MM.1S (cell line): Measurements from ENCODE around the gene ARHGEF37.

Source experiments
- DNase-seq: peaks from one replicate; pipeline ENCODE4 v3.0.0-alpha.2; 2015
- H2AFZ ChIP-seq: fragments of 300-600 bp; sonication (generic); 2 replicates; pipeline ENCODE4 v1.6.0; 2016; ENCODE audit warnings: antibody characterized with exemption, low read length
- H3F3A ChIP-seq: fragments of 300-600 bp; sonication (generic); 2 replicates; pipeline ENCODE4 v1.6.1; 2016; ENCODE audit warnings: mild to moderate bottlenecking, antibody characterized with exemption, low read length, moderate library complexity, mixed read lengths; ENCODE audit not compliant: insufficient read depth
- H3K27ac ChIP-seq: fragments of 300-600 bp; sonication (generic); 2 replicates; pipeline ENCODE4 v1.5.1; 2016; ENCODE audit warnings: mild to moderate bottlenecking, low read length
- H3K27me3 ChIP-seq: fragments of 300-600 bp; sonication (generic); replicated peaks from 2 replicates; pipeline ENCODE4 v1.6.0; 2016; ENCODE audit warnings: low read length; ENCODE audit not compliant: insufficient read depth
- H3K36me3 ChIP-seq: fragments of 300-600 bp; sonication (generic); replicated peaks from 2 replicates; pipeline ENCODE4 v1.6.1; 2016; ENCODE audit warnings: mild to moderate bottlenecking, low read length, mixed read lengths; ENCODE audit not compliant: insufficient read depth
- H3K4me1 ChIP-seq: fragments of 300-600 bp; sonication (generic); 2 replicates; pipeline ENCODE4 v1.6.1; 2016; ENCODE audit warnings: low read length, mixed read lengths
- H3K4me2 ChIP-seq: fragments of 300-600 bp; sonication (generic); 2 replicates; pipeline ENCODE4 v1.6.0; 2016; ENCODE audit warnings: low read depth, low read length
- H3K4me3 ChIP-seq: fragments of 300-600 bp; sonication (generic); 2 replicates; pipeline ENCODE4 v1.5.1; 2016; ENCODE audit warnings: low read length, mixed read lengths
- H3K79me2 ChIP-seq: fragments of 300-600 bp; sonication (generic); 2 replicates; pipeline ENCODE4 v1.6.1; 2016; ENCODE audit warnings: mixed run types, low read length, mixed read lengths
- H3K9ac ChIP-seq: fragments of 300-600 bp; sonication (generic); 2 replicates; pipeline ENCODE4 v1.6.1; 2016; ENCODE audit warnings: low read length, mixed read lengths
- H3K9me2 ChIP-seq: fragments of 300-600 bp; sonication (generic); replicated peaks from 2 replicates; pipeline ENCODE4 v1.6.1; 2016; ENCODE audit warnings: mild to moderate bottlenecking, low read length, mixed read lengths; ENCODE audit not compliant: insufficient read depth
- H3K9me3 ChIP-seq: fragments of 300-600 bp; sonication (generic); replicated peaks from 2 replicates; pipeline ENCODE4 v1.6.1; 2016; ENCODE audit warnings: mild to moderate bottlenecking, low read length, mixed read lengths; ENCODE audit not compliant: insufficient read depth
- H4K20me1 ChIP-seq: fragments of 300-600 bp; sonication (generic); 2 replicates; pipeline ENCODE4 v1.6.1; 2016; ENCODE audit warnings: mild to moderate bottlenecking, low read length, moderate library complexity, mixed read lengths; ENCODE audit not compliant: insufficient read depth
- EZH2 ChIP-seq: fragments of 300-600 bp; sonication (generic); optimal IDR thresholded peaks from 2 replicates; pipeline ENCODE3; 2017; ENCODE audit warnings: low read depth, mild to moderate bottlenecking, antibody characterized with exemption, low read length, mixed read lengths
- EZH2phosphoT487 ChIP-seq: fragments of 300-600 bp; sonication (generic); IDR thresholded peaks from 2 replicates; pipeline ENCODE4 v1.6.1; 2018; ENCODE audit warnings: antibody characterized with exemption, low read length
- TF ChIP-seq, protein P1 (sequence below): fragments of 300-600 bp; sonication (generic); IDR thresholded peaks from 2 replicates; pipeline ENCODE4 v1.5.1; 2016; ENCODE audit warnings: antibody characterized with exemption, low read length, mixed read lengths

The ARHGEF37 gene

DNA sequence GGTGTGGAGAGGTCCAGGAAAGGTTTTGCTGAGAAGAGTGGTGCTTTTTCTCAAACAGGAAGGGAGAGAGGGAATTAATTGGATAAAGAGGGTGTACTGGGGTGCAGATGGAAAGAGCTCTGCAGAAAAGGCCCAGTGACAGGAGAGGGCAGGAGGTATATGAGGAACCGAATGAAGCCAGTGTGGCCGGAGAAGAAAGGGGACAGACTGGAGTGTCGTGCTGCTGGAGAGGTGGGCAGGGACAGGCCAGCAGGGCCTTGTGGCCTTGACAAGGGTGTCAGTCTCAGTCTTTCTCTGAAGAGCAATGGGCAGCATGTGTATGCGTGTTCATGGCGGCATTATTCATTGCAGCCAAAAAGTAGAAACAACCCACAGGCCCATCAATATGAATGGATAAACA is 48.1 kb downstream of the ARHGEF37 start:
- H3F3A ChIP-seq = no peaks in the 10 kb centered on the region
- no peaks in the 10 kb centered on the region for H3K9me2 ChIP-seq
- no peak overlapping the region for H3K27ac ChIP-seq
- H3K4me2 ChIP-seq = no peak overlapping the region
- H3K27me3 ChIP-seq = no peaks in the 10 kb centered on the region
- TF ChIP-seq EZH2 = no peak
- TF ChIP-seq, protein P1, sequence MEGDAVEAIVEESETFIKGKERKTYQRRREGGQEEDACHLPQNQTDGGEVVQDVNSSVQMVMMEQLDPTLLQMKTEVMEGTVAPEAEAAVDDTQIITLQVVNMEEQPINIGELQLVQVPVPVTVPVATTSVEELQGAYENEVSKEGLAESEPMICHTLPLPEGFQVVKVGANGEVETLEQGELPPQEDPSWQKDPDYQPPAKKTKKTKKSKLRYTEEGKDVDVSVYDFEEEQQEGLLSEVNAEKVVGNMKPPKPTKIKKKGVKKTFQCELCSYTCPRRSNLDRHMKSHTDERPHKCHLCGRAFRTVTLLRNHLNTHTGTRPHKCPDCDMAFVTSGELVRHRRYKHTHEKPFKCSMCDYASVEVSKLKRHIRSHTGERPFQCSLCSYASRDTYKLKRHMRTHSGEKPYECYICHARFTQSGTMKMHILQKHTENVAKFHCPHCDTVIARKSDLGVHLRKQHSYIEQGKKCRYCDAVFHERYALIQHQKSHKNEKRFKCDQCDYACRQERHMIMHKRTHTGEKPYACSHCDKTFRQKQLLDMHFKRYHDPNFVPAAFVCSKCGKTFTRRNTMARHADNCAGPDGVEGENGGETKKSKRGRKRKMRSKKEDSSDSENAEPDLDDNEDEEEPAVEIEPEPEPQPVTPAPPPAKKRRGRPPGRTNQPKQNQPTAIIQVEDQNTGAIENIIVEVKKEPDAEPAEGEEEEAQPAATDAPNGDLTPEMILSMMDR = no peak
- TF ChIP-seq EZH2phosphoT487 = no peak
- H3K4me1 ChIP-seq = peaks cover 12% of the 10 kb centered on the region
- H3K9me3 ChIP-seq = no peaks in the 10 kb centered on the region
- H4K20me1 ChIP-seq = no peaks in the 10 kb centered on the region
- H2AFZ ChIP-seq = no peak overlapping the region
- DNase-seq = no peak
- no peaks in the 10 kb centered on the region for H3K36me3 ChIP-seq
- no peak overlapping the region for H3K4me3 ChIP-seq
- H3K79me2 ChIP-seq = no peaks in the 10 kb centered on the region
- H3K9ac ChIP-seq = no peak overlapping the region

DNA sequence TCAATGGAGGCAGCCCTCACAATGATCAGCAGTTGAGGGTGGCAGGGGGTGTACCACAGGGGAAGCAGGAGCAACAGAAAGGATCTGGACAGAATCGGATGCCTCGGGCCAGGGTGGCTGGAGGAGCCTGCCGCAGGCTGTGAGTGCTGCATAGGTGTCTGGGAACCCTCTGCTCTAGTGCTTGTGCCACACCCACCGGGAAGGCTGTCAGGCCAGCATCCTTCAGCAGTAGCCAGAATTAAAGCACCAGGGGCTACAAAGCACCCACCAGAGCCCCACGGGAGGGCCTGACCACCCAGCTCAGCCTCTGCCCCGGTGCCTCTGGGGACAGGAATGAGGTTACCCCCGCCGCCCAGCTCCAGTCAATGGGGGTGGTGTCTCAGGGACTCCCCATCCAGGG is 49.0 kb downstream of the ARHGEF37 start:
- Histone ChIP-seq H3K9ac (no peak overlapping the region), H4K20me1 (no peaks in the 10 kb centered on the region), H3K4me2 (no peak overlapping the region), H3F3A (no peaks in the 10 kb centered on the region), H3K36me3 (no peaks in the 10 kb centered on the region), H3K9me2 (no peaks in the 10 kb centered on the region), H3K27ac (no peak overlapping the region), H3K27me3 (no peaks in the 10 kb centered on the region), H3K9me3 (no peaks in the 10 kb centered on the region), H3K4me1 (peaks cover 12% of the 10 kb centered on the region), H3K79me2 (no peaks in the 10 kb centered on the region), H2AFZ (no peak overlapping the region), H3K4me3 (no peak overlapping the region)
- no peak for DNase-seq
- TF ChIP-seq EZH2 (no peak), EZH2phosphoT487 (no peak)
- TF ChIP-seq, protein P1 = no peak

DNA sequence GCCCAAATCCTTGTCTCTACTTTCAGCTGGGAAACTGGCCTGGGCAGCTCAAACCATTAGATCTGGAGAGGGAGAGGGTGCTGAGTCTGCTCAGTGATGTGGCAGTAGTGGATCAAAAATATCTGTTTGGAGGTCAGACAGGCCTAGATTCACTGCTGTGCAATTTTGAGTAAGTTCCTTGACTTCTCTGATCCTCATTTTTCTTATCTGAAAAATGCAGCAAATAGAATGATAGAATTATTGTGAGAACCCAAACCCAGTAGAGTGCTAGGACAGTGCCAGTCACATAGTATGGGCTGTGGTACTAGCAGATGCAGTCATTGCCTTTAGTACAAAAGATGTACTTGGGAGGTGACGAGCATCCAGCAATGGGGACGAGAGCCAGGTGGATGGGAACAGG is 50.2 kb downstream of the ARHGEF37 start:
- no peak for DNase-seq
- TF ChIP-seq, protein P1 = no peak
- TF ChIP-seq EZH2 (no peak), EZH2phosphoT487 (no peak)
- no peaks in the 10 kb centered on the region for H3K27me3 ChIP-seq
- no peaks in the 10 kb centered on the region for H3K79me2 ChIP-seq
- no peak overlapping the region for H2AFZ ChIP-seq
- H4K20me1 ChIP-seq = no peaks in the 10 kb centered on the region
- H3K4me3 ChIP-seq = no peak overlapping the region
- no peak overlapping the region for H3K9ac ChIP-seq
- H3K4me1 ChIP-seq = peaks cover 12% of the 10 kb centered on the region
- H3K9me3 ChIP-seq = no peaks in the 10 kb centered on the region
- no peak overlapping the region for H3K27ac ChIP-seq
- H3K36me3 ChIP-seq = no peaks in the 10 kb centered on the region
- H3K4me2 ChIP-seq = no peak overlapping the region
- no peaks in the 10 kb centered on the region for H3K9me2 ChIP-seq
- no peaks in the 10 kb centered on the region for H3F3A ChIP-seq
